SH-SY5Y (cell line): ENCODE results near the gene NSD1.

Experiments used
- GATA2 ChIP-seq: IDR thresholded peaks from 2 replicates; pipeline ENCODE4 v1.6.1; 2011; ENCODE audit warnings: mild to moderate bottlenecking, low read depth, low read length
- GATA3 ChIP-seq: IDR thresholded peaks from 2 replicates; pipeline ENCODE4 v1.6.1; 2011; ENCODE audit warnings: low read depth, mild to moderate bottlenecking, low read length, moderate library complexity

DNA sequence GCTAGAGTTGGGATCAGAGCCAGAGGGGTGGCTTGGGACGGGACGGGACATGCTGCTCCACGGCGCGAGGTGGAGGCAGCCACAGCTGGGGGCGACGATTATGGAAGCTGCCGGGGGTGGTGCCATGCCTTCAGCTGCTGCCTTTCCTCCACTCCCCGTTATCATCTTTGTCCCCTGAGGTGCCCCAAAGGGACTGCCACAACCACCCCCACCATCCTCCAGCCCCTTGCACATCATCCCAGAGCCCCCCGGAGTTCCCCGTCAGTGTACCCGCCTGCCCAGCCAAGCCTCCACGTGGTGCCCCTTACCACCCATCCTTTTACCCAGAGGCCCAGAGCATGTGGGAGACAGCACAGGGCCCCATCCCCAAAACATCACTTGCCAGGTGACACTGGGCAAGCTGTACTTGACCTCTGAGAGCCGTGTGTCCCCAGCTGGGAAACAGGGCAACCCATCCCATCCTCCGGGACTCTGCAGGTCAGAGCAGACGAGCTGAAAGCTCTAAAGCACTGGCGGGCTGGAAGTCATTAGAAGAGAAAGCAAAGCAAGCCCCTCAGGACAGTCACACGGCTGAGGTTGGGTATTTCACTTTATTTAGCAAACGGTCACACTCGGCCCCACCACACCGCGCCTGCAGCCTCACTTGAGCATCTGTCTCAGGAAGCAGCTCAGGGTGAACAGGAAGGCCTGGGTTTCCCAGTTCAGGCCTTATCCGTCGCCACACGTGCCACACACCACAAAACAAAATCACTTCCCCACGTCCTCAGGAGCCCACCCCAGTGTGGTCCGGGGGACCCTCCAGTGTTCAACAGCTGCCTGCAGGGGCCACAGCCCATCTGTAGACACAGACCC is 197.6 kb downstream of the NSD1 start:
- TF ChIP-seq GATA2 (no peak), GATA3 (no peak)
